ENCODE measurements around the gene AMZ2.
"Not testable (repeated sequence)": the region's sequence is repeated elsewhere in the genome, so short reads cannot be mapped to it uniquely, and the experiment has no call there.

AMZ2 gene

DNA sequence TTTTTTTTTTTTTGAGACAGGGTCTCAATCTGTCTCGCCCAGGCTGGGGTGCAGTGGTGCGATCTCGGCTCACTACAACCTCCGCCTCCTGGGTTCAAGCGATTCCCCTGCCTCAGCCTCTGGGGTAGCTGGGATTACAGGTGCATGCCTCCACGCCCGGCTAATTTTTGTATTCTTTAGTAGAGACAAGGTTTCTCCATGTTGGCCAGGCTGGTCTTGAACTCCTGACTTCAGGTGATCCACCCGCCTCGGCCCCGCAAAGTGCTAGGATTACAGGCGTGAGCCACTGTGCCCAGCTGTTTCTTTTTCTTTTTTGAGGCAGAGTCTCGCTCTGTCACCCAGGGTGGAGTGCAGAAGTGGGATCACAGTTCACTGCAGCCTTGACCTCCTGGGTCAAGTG, 27.1 kb upstream of the AMZ2 start:
- DNase-seq = not testable (repeated sequence)

- no peak for DNase-seq
These were observed 26.1 kb upstream of the AMZ2 start for GRCh38 chr17:68221786-68222185.

GRCh38 chr17:68222606-68223005, 25.2 kb upstream of the AMZ2 start:
- no peak for DNase-seq

DNA sequence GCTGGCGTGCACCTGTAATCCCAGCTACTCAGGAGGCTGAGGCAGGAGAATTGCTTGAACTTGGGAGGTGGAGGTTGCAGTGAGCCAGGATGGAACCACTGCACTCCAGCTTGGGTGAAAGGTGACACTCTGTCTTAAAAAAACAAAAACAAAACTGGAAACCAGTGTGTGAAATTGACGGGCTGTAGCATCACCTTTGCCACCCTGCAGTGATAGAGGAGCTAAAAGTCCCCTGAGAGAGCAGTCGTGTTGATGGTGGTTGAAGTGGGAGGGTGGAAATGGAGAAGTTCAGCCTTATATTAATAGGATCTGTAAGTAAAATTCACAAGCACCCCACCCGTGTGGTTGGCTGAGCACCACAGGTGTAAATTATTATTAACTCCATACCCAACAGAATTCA, 22.8 kb upstream of the AMZ2 start:
- not testable (repeated sequence) for DNase-seq

DNA sequence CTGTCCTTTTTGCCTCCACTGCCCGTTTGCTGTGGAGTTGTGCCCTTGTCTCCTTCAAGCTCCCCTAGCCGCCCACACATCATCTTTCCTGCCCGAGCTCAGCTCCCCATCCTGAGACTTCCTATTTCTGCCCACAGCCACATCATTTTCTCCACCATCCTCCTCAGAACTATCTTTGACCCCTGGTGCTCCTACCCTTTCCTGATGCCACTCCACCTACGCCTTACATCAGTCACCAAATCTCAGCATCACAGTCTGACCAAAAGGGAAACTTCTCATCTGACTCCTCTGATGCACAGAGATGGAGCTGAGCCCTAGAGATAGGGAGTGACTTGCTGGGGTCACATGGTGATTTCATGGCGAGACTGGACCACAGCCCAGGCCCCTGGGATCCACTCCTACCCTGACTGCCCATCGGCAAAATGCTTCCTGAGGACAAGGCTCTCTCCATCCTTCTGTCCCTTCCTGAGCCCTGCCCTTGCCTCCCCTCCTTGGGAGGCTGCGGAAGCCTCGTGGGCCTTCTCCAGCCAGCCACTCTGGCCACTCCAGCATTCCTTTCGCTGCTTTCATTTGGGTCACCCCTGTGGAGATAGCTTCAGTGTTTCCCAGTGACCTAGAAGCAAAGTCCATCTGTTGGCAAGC, 19.7 kb upstream of the AMZ2 start:
- DNase-seq = not testable (repeated sequence)

- no peak for DNase-seq
These were observed 18.8 kb upstream of the AMZ2 start for GRCh38 chr17:68228817-68229570.

GRCh38 chr17:68229619-68230018, 18.2 kb upstream of the AMZ2 start:
- DNase-seq = no peak

- DNase-seq = not testable (repeated sequence)
These were observed 16.7 kb upstream of the AMZ2 start for GRCh38 chr17:68231131-68231530.

DNA sequence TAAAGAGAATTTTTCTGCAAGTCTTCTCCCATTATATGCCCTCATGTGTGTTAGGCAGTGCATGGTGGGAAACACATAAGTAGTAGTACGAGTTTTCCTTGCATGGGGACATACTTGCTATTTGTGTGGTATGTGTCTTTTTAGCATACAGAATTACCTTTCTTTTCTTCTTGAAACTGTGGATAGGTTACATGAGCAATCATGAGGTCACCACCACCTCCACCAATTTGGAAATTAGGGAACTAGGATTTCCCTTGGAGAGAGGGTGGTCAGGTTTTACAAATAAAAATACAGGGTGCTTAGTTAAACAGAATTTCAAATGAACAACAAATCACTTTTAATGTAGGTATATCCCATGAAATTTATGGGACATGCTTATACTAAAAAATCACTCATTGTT, 16.3 kb upstream of the AMZ2 start:
- no peak for DNase-seq

GRCh38 chr17:68232741-68233140, 15.1 kb upstream of the AMZ2 start:
- not testable (repeated sequence) for DNase-seq

- not testable (repeated sequence) for DNase-seq
These were observed 13.0 kb upstream of the AMZ2 start for GRCh38 chr17:68234726-68235335.

- not testable (repeated sequence) for DNase-seq
These were observed 12.5 kb upstream of the AMZ2 start for GRCh38 chr17:68235336-68235791.

- peak; percentile 27 to 81 for DNase-seq
These were observed 10.3 kb upstream of the AMZ2 start for GRCh38 chr17:68237369-68238163.

GRCh38 chr17:68238164-68238870, 9.5 kb upstream of the AMZ2 start:
- DNase-seq = no peak

- no peak for DNase-seq
These were observed 9.0 kb upstream of the AMZ2 start for GRCh38 chr17:68238871-68239253.

DNA sequence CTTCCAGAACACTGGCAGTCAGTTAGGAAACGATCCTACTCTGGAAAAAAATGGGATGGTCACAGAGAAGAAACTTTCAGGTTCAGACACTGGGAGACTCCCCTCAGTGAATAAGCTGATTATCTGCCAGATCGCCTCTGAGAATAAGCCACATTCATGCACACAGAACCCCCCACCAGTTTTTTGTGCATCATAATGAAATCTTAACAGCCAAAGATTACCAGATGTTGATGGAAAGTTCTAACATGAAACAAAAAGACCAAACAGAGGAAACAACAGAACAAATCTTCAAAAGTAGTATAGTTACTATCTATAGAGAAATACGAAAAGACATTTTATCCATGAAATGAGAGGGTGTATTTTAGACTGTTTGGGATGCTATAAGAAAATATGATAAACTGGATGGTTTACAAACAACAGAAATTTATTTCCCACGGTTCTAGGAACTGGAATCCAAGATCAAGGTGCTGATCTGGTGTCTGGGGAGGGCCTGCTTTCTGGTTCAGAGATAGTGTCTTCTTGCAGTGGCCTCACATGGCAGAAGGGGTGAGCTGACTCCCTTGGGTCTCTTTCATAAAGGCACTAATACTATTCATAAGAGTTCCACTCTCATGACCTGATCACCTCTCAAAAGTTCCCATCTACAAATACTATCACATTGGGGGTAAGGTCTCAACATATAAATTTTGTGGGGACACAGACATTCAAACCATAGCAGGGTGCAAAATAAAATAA, 8.0 kb upstream of the AMZ2 start:
- no peak for DNase-seq

- DNase-seq = no peak
These were observed 1.4 kb upstream of the AMZ2 start for GRCh38 chr17:68246271-68247028.

DNA sequence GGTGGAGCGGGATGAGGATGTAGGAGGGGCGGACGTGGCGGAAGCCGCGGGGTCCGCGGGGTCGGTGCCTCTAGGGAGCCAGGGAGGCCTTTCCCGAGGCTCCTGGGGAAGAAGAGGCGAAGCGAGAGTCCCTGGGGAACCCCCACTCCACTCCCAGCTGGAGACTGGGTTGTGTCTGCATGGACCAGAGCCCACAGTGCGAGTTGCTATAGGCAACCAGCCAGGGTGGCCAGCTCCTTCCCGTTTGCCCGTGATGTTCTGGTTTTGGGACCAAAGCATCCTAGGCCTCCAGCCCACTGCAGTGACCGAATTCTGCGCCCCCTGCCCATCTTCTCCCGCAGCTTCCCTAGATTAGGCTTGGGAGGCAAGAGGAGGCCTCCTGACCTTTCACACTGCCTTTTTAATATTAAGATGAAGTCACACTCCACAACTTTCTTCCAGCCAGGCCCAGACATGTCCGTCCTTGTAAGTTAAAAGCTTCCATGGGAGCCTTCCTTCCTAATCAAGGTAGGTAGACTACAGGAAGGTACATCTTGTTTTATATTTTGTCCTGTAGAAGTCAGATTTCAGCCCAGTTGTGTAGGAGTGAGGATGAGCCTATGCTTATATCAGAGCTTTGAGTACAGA, 469 bp downstream of the AMZ2 start:
- no peak for DNase-seq

GRCh38 chr17:68248891-68249290, 1.0 kb downstream of the AMZ2 start:
- DNase-seq = peak in 1 of 2 donors; percentile 23

DNA sequence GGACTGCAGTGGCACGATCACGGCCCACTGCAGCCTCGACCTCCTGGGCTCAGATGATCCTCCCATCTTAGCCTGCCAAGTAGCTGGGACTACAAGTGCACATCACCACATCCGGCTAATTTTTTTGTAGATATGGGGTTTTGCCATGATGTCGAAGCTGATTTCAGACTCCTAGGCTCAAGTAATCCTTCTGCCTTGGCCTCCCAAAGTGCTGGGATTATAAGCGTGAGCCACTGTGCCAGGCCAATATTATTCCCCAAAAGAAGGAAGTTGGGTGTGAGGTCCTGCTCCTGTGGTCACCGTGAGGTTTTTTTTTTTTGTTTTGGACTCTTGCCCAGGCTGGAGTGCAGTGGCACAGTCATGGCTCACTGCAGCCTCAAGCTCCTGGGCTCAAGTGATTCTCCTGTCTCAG, 1.5 kb downstream of the AMZ2 start:
- no peak for DNase-seq

DNA sequence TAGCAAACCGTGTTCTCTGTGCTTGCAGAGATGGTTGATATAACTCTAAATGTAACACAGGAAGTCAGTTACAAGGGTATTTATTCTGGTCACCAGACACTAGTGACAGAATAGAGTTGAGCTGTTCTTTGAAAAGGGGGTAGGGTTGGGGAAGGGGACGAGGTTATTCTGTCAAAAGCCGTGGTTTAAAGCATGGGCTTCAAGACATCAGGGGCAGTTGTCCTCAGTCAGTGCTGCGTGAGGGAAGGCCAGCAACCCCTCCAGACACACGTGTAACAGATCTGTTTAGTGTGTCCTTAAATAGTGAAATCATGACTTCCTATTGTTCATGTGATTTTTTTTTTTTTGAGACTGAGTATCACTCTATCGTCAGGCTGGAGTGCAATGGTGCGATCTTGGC, 5.6 kb downstream of the AMZ2 start:
- not testable (repeated sequence) for DNase-seq

Measured in bone marrow (tissue), 2 donors.